A549 (cell line): ENCODE measurements around the gene CDX2.

ENCODE experiments used
- BHLHE40 ChIP-seq: IDR thresholded peaks from 2 replicates; pipeline ENCODE4 v1.6.1; 2012; ENCODE audit warnings: low read depth, low read length, inconsistent platforms
- CHD4 ChIP-seq: fragments of 200-600 bp; sonication (generic); IDR thresholded peaks from 2 replicates; pipeline ENCODE4 v1.6.1; 2016; ENCODE audit warnings: antibody characterized with exemption, mild to moderate bottlenecking, borderline replicate concordance
- EP300 ChIP-seq, 2 experiments: fragments of >200 bp; sonication (Bioruptor Twin); formaldehyde crosslinking; IDR thresholded peaks; 2 replicates in 1 of 2; 3 replicates in 1 of 2; pipeline ENCODE4 v1.6.1; 2016 to 2017
- ESRRA ChIP-seq: fragments of 150-350 bp; IDR thresholded peaks from 2 replicates; pipeline ENCODE4 v1.6.1; 2014; ENCODE audit warnings: mild to moderate bottlenecking, low read length, borderline replicate concordance
- KDM1A ChIP-seq: fragments of 200-600 bp; sonication (generic); IDR thresholded peaks from 2 replicates; pipeline ENCODE4 v1.6.1; 2016; ENCODE audit warnings: low read depth, mild to moderate bottlenecking
- POLR2A ChIP-seq: IDR thresholded peaks from 2 replicates; pipeline ENCODE4 v1.6.1; 2012; ENCODE audit warnings: mild to moderate bottlenecking, low read length
- SMC3 ChIP-seq: fragments of >200 bp; sonication (Bioruptor Twin); formaldehyde crosslinking; IDR thresholded peaks from 3 replicates; pipeline ENCODE4 v1.6.1; 2018; ENCODE audit warnings: inconsistent platforms
- SREBF2 ChIP-seq: fragments of 450-650 bp; IDR thresholded peaks from 2 replicates; pipeline ENCODE4 v1.6.1; 2014; ENCODE audit warnings: mild to moderate bottlenecking, moderate library complexity
- TP53 ChIP-seq: fragments of 250-450 bp; sonication (Bioruptor Pico); IDR thresholded peaks from 2 replicates; pipeline ENCODE4 v1.5.0; 2021; ENCODE audit warnings: mild to moderate bottlenecking, moderate library complexity
- TF ChIP-seq, protein P1 (sequence below): IDR thresholded peaks from 2 replicates; pipeline ENCODE4 v1.6.1; 2012
- TF ChIP-seq, protein P2 (sequence below): IDR thresholded peaks from 2 replicates; pipeline ENCODE4 v1.6.1; 2012
- TF ChIP-seq, protein P3 (sequence below): fragments of >200 bp; sonication (Bioruptor Twin); formaldehyde crosslinking; IDR thresholded peaks from 3 replicates; pipeline ENCODE4 v1.5.1; 2016

DNA sequence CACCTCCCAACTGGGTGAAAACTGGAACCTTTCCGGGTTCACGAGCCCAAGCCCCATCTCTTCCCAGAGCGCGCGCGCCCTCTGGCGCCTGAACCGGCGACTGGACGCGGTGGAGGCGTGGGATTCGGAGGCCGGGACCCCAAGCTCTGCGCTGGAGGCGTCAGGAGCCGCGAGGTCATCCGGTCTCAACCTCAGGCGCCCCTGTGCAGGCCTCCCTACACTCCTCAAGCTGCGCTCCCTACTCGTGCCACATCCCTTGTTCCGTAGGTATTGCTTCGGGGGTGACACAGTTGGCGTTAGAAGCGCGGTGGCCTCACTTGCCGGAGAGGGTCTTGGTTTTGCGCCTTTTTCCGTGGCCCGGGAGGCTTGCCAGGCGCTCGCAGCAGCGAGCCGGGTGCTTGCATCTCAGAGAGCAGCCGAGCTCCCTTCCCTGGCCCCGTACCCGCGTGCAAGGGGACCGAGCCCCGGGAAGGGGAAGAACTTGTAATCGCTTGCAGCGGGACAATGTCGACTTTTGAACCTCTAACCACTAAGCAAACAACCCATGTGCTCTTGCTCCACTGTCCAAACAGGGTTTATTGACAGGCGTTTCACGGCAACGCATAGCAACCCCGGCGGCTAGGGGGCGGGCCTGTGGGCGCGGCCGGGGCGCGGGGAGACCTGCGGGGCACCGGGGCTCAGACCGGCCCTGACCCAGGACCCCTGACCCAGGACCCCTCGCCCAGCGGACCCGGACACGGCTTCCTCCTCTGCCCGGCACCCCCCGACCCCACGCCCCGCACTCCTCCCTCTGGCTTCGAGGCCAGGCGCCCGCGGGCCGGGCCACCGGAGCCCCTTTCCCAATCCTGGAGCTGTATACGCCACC is 8.5 kb downstream of the CDX2 start:
- TF ChIP-seq, protein P1, sequence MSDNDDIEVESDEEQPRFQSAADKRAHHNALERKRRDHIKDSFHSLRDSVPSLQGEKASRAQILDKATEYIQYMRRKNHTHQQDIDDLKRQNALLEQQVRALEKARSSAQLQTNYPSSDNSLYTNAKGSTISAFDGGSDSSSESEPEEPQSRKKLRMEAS = peak; percentile 74
- TF ChIP-seq, protein P2, sequence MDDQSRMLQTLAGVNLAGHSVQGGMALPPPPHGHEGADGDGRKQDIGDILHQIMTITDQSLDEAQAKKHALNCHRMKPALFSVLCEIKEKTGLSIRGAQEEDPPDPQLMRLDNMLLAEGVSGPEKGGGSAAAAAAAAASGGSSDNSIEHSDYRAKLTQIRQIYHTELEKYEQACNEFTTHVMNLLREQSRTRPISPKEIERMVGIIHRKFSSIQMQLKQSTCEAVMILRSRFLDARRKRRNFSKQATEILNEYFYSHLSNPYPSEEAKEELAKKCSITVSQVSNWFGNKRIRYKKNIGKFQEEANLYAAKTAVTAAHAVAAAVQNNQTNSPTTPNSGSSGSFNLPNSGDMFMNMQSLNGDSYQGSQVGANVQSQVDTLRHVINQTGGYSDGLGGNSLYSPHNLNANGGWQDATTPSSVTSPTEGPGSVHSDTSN = no peak
- TF ChIP-seq SMC3 (peak; percentile 38; the same call in 2 of the 3 replicates), SREBF2 (no peak), CHD4 (no peak), TP53 (no peak), EP300 (IDR thresholded peaks at IDR 0.05) (no peak), KDM1A (no peak), BHLHE40 (no peak), POLR2A (no peak), ESRRA (no peak)
- TF ChIP-seq, protein P3, sequence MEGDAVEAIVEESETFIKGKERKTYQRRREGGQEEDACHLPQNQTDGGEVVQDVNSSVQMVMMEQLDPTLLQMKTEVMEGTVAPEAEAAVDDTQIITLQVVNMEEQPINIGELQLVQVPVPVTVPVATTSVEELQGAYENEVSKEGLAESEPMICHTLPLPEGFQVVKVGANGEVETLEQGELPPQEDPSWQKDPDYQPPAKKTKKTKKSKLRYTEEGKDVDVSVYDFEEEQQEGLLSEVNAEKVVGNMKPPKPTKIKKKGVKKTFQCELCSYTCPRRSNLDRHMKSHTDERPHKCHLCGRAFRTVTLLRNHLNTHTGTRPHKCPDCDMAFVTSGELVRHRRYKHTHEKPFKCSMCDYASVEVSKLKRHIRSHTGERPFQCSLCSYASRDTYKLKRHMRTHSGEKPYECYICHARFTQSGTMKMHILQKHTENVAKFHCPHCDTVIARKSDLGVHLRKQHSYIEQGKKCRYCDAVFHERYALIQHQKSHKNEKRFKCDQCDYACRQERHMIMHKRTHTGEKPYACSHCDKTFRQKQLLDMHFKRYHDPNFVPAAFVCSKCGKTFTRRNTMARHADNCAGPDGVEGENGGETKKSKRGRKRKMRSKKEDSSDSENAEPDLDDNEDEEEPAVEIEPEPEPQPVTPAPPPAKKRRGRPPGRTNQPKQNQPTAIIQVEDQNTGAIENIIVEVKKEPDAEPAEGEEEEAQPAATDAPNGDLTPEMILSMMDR = peak; percentile 59
